Right lobe of liver (tissue), 4 donors: ENCODE measurements around the gene TAPBPL.

Source experiments
- POLR2A ChIP-seq: fragments of 450-650 bp; IDR thresholded peaks from one replicate; pipeline ENCODE4 v1.6.1; 2017; ENCODE audit warnings: antibody characterized with exemption, mild to moderate bottlenecking
- TF ChIP-seq, protein P1 (sequence below), 4 donors: fragments of 200-600 bp in 3 of 4; fragments of 450-650 bp in 1 of 4; IDR thresholded peaks; one replicate each; pipeline versions ENCODE4 v1.5.1 to v1.8.0; 2016 to 2022; ENCODE audit warnings: antibody characterized with exemption in 4 of 4, mild to moderate bottlenecking in 2 of 4
- donor health status: DM: no; HTN: no; CAD: no.
- donor health status: DM: no; HTN: no; CAD: no.
- donor health status: DM: no; HTN: yes; CAD: no.

GRCh38 chr12:6457220-6457945 lies 5.5 kb downstream of the TAPBPL start:
- TF ChIP-seq, protein P1, sequence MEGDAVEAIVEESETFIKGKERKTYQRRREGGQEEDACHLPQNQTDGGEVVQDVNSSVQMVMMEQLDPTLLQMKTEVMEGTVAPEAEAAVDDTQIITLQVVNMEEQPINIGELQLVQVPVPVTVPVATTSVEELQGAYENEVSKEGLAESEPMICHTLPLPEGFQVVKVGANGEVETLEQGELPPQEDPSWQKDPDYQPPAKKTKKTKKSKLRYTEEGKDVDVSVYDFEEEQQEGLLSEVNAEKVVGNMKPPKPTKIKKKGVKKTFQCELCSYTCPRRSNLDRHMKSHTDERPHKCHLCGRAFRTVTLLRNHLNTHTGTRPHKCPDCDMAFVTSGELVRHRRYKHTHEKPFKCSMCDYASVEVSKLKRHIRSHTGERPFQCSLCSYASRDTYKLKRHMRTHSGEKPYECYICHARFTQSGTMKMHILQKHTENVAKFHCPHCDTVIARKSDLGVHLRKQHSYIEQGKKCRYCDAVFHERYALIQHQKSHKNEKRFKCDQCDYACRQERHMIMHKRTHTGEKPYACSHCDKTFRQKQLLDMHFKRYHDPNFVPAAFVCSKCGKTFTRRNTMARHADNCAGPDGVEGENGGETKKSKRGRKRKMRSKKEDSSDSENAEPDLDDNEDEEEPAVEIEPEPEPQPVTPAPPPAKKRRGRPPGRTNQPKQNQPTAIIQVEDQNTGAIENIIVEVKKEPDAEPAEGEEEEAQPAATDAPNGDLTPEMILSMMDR (IDR thresholded peaks at IDR 0.05): no peak
- no peak for TF ChIP-seq POLR2A
